SW480 (cell line): ENCODE results near the gene CRELD2.

Experiments used
- DNase-seq: peaks from one replicate; pipeline ENCODE4 v3.0.0-alpha.2; 2016; ENCODE audit warnings: low spot score

The CRELD2 gene

DNA sequence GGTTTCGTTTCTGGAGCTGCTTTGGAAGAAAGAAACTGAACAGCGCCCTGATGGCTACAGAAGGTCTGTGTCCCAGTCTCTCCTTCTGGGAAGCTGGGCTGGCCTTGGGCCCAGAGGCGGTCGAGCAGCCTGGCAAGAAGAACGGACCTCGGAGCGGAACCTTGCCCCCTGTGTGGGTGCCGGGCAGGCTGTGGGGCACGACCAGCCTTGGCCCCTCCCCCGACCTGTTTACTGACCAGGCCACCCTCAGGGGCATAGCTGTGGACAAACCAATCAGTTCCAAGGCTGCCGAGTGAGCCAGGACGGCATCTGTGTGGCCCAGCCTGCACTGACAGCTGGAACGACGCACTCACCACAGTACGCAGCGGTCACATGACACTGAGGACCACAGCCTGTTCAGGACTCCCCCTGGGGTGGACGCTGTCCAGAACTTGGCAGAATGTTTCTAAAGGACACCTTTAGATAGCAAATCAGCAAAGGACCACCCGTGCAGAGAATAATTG lies 49.3 kb downstream of the CRELD2 start:
- DNase-seq: no peak

DNA sequence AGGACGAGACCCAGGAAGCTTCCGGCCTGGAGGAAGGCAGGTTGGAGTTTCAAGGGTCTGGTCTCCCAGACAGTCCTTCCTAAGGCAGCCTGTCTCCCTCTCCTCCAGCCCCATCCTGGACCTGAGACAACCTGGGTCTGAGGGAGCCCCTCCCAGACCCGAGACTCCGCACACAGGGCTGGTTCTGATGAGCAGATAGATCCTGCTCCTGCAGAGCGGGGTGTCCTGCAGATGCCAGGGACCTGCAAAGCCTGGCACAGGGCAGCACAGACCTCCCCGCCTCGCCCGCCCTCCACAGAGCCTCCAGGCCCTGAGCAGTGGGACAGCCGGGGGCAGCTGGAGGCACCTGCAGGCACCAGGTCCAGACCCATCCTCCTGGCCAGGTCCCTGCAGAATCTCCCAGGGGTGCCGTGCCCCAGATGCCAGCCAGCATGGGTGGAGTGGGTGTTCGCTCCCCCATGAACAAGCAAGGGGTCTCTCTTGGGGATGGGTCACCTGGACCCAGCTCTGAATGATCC lies 49.9 kb downstream of the CRELD2 start:
- no peak for DNase-seq

- no peak for DNase-seq
Measured at GRCh38 chr22:49968831-49969661, 50.6 kb downstream of the CRELD2 start.

DNA sequence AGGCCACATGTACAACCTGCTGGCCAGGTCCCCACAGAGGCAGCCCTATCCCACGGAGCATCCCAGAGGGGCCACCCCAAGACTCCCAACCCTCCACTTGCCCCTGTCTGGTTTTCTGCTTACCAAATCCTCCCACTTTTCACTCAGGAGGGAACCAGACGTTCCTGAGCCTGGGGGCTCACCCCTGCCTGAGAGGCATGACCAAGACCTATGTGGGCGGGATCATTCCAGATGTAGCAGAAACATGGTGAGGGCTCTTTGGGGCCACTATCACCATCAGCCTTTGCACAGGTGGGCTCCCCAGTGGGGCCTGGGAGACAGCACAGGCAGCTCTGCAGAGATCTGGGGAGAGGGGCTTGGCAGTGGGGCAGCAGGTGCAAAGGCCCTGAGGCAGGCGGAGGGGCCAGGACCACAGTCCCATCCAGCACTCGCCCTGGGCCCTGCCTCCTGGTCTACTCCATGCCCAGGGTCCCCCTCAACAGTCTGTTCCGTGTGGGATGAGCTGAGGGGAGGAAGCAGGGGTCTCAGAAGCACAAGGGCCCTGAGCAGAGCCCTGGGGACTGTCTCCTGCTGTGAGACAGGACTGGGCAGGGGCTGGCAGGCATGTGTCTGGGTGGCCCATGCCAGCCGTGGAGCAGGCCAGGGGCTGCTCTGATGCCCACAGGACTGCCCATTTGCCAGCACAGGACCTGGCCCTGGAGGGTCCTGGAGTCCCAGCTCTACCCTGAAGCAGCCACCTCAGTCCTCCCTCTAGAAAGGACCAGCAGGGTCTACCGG lies 51.5 kb downstream of the CRELD2 start:
- DNase-seq: no peak

- DNase-seq: peak; percentile 99
Measured at GRCh38 chr22:49970528-49971231, 52.2 kb downstream of the CRELD2 start.

DNA sequence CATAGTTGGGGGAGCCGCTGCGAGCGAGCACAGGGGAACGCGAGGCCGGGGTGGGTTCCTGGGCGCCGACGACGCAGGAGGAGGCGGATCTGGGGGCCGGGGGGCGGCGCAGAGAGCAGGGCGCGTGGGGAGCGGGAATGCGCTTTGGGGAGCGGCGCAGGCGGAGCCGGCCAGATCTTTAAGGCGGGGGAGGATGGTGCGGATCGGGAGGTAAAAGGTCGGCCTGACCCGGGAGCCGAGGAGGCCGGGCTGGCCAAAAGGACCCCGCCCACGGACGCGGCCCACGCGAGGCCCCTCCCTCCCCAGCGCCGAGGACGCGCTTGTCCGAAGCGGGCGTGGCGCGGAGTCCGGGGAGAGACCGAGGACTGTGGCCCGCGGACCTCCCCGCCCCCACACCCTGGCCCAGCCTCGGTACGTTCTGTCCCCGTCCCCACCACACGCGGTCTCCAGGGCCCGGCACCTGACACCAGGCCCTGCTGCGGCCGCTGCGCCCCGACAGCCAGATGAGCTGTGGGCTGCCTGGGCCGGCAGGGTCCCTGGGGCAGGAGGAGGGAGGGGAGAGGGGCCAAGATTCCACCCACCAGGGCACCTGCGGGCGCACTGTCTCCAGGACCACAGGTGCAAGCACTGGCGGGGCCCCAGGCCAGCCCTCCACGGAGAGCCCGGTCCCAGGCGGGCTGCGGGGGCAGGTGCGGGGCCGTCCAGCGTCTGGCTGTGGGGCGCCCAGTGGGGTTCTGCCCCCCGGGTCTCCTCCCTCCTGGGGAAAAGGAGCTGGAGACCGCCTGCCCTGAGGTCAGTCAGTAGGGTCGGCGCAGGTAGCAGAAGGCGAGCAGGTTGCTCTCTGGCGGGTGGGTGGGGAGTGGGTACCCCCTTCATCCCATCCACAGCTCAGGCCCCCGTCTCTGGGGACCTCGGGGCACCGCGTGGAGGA lies 53.1 kb downstream of the CRELD2 start:
- peak; percentile 79 for DNase-seq

GRCh38 chr22:49972163-49973017 lies 54.0 kb downstream of the CRELD2 start:
- no peak for DNase-seq

- DNase-seq: no peak
Measured at GRCh38 chr22:49973018-49973961, 54.9 kb downstream of the CRELD2 start.

- no peak for DNase-seq
Measured at GRCh38 chr22:49975543-49976389, 57.3 kb downstream of the CRELD2 start.

GRCh38 chr22:49976439-49977175 lies 58.2 kb downstream of the CRELD2 start:
- no peak for DNase-seq
